Left colon (tissue), 2 donors: ENCODE measurements around the gene TMED9. TPM values are rescaled to one million over a fixed set of nuclear protein-coding genes. Genes with fewer than 3 reads are reported as not detected.
A peak's percentile ranks its signal among the peaks of the same experiment; 100 is the strongest.

Experiments
- ATAC-seq: fragments of 200-7000 bp; cut with Tn5 transposase; one replicate; pipeline ENCODE4 v1.9.1; 2020; ENCODE audit warnings: mild to moderate bottlenecking, moderate library complexity
- DNase-seq, 2 donors: peaks; one replicate each; pipeline ENCODE4 v3.0.0-alpha.2; 2020
- intact Hi-C, 2 donors: fragments of 100-400 bp; cut with DNase I in 1 of 2; cut with micrococcal nuclease in 1 of 2; formaldehyde crosslinking; loops; one replicate each; pipeline versions ENCODE4 v1.11.2 to v1.14.0; 2022; cut with DNase I, micrococcal nuclease
- total RNA-seq, 2 donors: library from RNA; stranded (reverse); fragmentation: NEBNext Ultra II Directional; extraction: Animal tissue kit (Norgen Biotek cat#: 25700); gene quantifications; one replicate each; pipeline ENCODE4 v1.2.1, GENCODE V29; 2021
- donor health status: DM: no; HTN: no; CAD: no.
- donor health status: DM: yes; HTN: yes; CAD: no.

The TMED9 gene
- total RNA-seq, 2 donors from 2014 or later: 160 to 204 TPM

GRCh38 chr5:177568326-177568725 lies 23.7 kb upstream of the TMED9 start:
- DNase-seq: no peak
- intact Hi-C loops: no loop called here
- ATAC-seq: no peak

DNA sequence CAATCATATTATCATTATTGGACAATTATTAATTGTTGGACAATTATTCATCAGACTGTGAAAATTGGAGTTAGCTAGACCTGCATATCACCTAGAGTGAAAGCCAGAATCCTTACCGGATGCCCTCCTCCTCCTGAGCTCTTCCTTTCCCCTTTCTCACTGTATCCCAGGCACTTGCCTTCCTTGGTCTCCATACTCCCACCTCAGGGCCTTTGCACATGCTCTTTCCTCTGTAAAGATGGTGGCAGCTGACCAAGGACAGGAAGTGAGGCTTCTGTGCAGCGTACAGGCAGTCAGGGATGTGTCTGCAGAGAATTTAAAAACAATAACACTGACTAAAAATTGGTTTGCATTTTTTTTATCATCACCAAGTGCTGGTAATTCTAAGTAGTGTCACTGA lies 22.1 kb upstream of the TMED9 start:
- intact Hi-C loops: no loop called here
- ATAC-seq: no peak
- no peak for DNase-seq

DNA sequence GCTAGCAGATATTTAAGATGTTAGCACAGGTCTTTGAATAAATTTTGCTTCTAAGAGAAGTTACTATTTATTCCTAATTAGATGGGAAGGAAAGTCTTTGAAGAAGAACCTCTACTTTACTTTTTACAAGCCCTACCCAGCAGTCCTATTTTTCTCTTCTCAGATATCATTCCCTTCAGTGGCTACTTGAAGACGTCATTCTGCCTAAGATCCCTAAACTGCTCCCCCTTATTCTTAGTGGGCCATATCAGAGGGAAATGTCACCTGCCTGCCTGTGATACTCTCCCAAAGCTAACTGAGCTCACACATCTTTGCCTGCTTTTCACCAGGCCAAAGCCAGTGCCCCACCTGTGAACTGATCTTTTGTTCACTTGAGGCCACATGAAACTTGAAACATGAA lies 16.5 kb upstream of the TMED9 start:
- intact Hi-C loops: no loop called here
- DNase-seq (no peak), ATAC-seq (no peak)

DNA sequence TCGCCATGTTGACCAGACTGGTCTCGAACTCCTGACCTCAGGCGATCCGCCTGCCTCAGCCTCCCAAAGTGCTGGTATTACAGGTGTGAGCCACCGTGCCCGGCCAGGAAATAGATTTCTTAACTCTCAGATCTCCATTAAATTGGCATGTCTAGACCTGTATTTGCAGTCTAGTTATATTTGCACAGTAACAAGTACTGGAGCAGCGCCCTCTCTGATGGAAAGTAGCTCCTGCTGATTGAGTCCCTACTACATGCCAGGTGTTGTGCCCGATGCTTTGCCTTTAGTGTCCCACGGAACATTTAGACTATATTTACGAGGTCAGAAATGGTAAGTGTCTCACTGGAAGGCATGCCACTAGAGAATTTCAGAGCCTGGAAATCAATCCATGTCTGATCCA lies 15.8 kb upstream of the TMED9 start:
- intact Hi-C loops: no loop called here
- DNase-seq (no peak), ATAC-seq (no peak)

DNA sequence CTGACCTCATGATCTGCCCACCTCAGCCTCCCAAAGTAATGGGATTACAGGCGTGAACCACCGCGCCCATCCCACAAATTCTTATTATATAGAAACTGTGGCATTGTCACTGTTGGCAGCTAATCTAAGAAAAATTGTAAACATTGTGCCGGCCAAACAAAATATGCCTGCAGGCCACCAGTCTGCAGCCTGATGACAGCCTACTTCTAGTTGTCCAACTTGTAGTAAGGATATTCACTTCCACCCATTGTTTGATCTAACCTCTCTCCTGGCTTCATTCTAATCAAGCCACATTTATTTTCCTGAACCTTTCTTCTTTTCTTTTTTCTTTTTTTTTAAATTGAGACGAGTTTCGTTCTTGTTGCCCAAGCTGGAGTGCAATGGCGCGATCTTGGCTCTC lies 13.7 kb upstream of the TMED9 start:
- DNase-seq (no peak), ATAC-seq (no peak)
- intact Hi-C loops: no loop called here

DNA sequence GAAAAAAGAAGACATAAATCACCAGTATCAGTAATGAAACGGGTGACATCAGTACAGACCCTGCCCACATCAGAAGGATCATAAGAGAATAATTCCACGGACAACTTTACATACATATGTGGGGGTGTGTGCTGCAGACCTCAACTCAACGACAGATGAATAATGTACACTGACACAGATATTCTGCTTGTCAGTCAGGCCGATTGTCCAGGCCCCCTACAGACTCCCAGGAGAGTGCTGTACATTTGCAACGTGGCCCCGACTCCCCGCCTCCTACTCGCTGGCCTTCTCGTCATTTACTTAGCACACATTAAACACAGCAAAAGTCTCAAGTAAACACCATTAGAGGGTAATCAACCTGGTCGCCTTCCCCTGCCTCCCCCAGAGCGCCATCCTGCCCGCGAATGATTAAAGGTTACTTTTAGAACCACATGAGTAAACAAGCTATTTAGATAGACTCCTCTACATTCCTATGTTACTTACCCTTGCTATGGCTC lies 3.5 kb upstream of the TMED9 start:
- no peak for DNase-seq
- intact Hi-C loops: no loop called here

GRCh38 chr5:177590406-177590805 lies 1.6 kb upstream of the TMED9 start:
- DNase-seq: no peak
- intact Hi-C loops: no loop called here
- no peak for ATAC-seq

More for the DNA sequence above, 3.5 kb upstream of the TMED9 start:
- ATAC-seq: no peak

GRCh38 chr5:177591690-177592009 lies 353 bp upstream of the TMED9 start:
- intact Hi-C loops: no loop called here
- DNase-seq: no peak
- ATAC-seq: no peak

GRCh38 chr5:177592905-177593304 lies 902 bp downstream of the TMED9 start:
- no peak for DNase-seq
- no peak for ATAC-seq
- intact Hi-C loops: no loop called here

GRCh38 chr5:177593511-177593910 lies 1.5 kb downstream of the TMED9 start:
- ATAC-seq (no peak), DNase-seq (no peak)
- intact Hi-C loops: no loop called here

GRCh38 chr5:177594071-177594470 lies 2.1 kb downstream of the TMED9 start:
- DNase-seq (no peak), ATAC-seq (no peak)
- intact Hi-C loops: no loop called here

DNA sequence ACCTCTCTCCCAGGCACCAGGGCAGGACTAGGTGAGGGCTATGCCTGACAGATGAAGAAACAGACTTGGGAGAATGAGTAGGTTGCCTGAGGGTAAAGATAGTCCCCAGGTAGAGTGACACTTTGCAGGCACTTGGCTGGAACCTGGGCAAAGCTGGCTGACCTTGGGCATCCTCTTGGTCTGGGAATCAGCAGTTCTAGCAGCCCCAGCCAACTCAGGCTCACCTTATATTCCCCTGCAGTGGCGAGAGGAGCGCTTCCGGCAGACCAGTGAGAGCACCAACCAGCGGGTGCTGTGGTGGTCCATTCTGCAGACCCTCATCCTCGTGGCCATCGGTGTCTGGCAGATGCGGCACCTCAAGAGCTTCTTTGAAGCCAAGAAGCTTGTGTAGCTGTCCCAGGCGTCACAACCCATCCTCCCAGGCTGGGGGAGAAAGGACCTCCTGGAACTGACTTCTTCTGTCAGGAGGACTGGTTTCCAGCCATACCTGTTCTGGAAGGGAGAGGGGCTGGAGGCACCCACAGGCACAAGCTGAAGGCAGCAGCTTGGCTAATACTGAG lies 3.1 kb downstream of the TMED9 start:
- ATAC-seq: no peak
- intact Hi-C loops: no loop called here
- no peak for DNase-seq

DNA sequence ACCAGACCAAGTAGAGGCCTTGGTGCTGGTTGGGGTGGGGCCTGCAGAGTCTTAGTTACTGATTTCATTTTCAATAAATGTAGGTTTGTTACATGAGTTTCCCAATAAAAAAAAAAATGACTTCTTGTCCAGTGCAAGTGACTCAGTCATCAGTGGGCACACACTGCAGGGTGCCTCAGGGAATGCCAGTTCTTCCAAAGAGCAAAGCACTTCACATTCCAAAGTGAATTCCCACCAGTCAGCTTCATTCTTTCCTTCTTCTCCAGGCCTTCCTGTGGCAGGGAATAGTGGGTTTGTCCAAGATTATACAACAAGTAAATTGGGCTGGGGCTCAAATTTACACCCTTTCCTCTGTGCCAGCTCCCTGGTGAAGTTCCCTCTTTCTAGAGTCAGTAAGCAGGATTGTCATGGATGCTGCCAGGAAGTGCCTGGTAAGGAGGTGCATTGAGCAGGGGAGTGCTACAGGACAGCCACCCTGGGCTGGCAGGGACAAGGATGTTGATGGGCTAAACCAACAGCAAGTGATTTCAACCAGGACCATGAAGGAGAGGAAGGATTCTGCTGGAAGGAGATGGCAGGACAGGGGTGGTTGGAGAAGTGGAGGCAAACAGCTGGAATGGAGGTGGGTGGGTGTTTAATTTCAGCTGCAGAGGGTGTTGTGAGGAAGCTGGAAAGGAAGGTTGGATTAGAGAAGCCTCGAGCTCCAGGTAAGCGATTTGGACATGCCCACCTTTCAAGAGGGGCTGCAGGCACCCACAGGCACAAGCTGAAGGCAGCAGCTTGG lies 4.2 kb downstream of the TMED9 start:
- DNase-seq (no peak), ATAC-seq (no peak)
- intact Hi-C loops: no loop called here

- intact Hi-C loops: no loop called here
- DNase-seq: no peak
- ATAC-seq: no peak
These were observed 4.8 kb downstream of the TMED9 start for GRCh38 chr5:177596775-177597238.

- intact Hi-C loops: no loop called here
- DNase-seq: no peak
- ATAC-seq: no peak
These were observed 6.5 kb downstream of the TMED9 start for GRCh38 chr5:177598477-177598876.

- DNase-seq: peak; percentile 79 to 92
- ATAC-seq: peak; percentile 90
- intact Hi-C loops: no loop called here
These were observed 7.9 kb downstream of the TMED9 start, which contains the start of gene B4GALT7 for GRCh38 chr5:177599731-177600507. TSS of gene B4GALT7 (plus strand) at chr5:177600132. CDS start at chr5:177600211, 79 bp downstream.

- ATAC-seq: peak; percentile 6
These were observed 8.6 kb downstream of the TMED9 start for GRCh38 chr5:177600508-177601018.

GRCh38 chr5:177601126-177601525 lies 9.1 kb downstream of the TMED9 start:
- DNase-seq: no peak
- no peak for ATAC-seq
- intact Hi-C loops: no loop called here

More at GRCh38 chr5:177600508-177601018, 8.6 kb downstream of the TMED9 start:
- no peak for DNase-seq
- intact Hi-C loops: no loop called here

- intact Hi-C loops: no loop called here
- no peak for ATAC-seq
- DNase-seq: no peak
These were observed 9.8 kb downstream of the TMED9 start for GRCh38 chr5:177601577-177602457.
